NK-92 (cell line): Measurements from ENCODE around the gene CORIN.
"Not testable (repeated sequence)": the region's sequence is repeated elsewhere in the genome, so short reads cannot be mapped to it uniquely, and the experiment has no call there.

ENCODE experiments used
- DNase-seq: peaks from one replicate; lab custom pipeline; 2025; ENCODE audit not compliant: unreplicated experiment; lab: John Stamatoyannopoulos, UW

The CORIN gene

DNA sequence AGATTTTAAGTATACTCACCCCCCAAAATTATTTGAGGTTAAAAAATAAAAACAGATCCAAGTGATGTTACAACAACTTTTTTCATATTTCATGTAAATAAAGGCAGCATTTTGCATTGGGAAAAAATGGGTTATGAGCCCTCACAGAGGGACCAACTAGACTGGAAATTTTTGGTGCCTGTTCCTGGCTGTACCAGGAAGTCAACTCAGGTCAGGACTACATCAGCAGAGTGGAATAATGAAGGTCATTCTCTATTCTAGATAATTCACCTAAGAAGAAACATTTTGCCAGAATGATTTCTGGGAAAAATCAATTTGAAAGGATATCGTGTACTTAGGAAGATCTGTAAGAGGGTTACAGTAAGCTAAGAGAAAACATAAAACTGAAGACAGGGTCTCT lies 66.8 kb downstream of the CORIN start:
- no peak for DNase-seq

DNA sequence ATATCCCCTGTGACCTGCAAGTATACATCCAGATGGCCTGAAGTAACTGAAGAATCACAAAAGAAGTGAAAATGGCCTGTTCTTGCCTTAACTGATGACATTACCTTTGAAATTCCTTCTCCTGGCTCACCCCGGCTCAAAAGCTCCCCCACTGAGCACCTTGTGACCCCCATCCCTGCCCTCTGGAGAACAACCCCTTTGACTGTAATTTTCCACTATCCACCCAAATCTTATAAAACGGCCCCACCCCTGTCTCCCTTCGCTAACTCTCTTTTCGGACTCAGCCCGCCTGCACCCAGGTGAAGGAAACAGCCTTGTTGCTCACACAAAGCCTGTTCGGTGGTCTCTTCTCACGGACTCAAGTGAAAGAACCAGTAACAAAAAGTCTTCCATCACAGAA lies 69.9 kb downstream of the CORIN start:
- DNase-seq: not testable (repeated sequence)

DNA sequence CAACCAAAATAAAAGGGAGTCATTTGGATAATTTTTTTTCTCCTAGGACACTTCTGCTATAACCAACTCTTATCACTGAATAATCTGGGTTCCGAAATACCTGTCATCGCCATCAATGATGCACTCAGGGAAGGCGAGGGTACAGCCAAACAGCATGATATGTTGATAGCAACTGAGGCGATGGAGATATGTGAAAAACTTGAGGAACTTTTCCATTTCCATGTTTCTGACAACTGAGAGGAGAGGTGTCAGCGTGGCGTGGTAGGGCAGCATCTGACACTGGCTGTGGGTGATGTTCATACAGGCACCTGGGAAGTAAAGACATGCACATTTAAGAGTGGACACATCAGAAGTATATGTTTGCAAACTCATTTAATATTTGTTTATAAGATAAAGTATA lies 74.6 kb downstream of the CORIN start:
- DNase-seq: no peak

DNA sequence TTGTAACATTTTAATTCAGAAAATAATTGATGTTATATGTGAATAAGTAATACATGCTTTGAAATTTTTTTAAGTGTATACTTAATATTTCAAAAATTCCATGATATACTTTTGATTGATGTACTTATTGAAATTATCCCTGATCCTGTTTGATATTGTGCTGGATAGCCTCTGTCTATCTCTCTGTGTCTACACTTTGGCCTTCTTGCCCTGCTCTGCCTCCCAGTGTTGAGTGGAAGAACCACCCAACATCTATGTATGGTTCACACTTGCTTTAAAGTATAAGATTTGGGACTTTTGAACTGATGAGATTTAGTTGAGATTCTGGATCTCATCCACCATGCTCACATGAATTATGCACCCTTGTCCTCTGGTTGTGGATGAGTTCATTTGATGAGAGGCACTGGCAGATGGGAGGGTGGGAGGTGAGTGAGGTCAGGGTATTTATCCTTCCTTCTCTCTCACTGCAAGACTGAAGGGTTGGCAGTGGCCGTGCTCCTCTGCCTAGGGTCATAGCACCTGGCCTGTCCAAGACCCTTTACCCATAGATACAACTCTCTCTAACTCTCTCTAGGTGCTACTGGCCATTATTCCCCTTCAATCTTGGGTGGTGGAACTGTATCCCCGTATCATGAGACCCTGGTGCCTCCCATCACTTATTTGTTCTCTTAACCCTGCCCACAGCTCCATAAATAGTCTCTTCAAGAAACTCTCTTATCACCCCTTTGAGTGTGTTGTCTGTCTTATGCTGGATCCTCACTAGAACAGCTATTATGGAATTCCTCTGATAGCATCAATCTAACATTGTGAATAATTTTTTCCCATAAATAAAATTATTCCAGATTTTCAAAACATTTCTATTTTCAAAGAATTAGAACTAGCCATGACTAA lies 75.2 kb downstream of the CORIN start:
- DNase-seq: no peak

DNA sequence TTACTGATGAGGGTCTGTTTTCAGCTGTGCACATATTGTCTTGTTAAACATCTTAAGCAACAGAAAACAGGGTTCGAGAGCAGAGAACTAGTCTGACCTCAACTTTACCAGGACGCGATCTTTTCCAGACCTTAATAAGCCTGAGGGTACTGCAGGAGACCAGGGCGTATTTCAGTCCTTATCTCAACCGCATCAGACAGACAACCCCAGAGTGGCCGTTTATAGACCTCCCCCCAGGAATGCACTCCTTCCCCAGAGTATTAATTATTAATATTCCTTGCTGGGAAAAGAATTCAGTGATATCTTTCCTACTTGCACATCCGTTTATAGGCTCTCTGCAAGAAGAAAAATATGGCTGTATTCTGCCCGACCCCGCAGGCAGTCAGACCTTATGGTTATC lies 84.6 kb downstream of the CORIN start:
- not testable (repeated sequence) for DNase-seq

DNA sequence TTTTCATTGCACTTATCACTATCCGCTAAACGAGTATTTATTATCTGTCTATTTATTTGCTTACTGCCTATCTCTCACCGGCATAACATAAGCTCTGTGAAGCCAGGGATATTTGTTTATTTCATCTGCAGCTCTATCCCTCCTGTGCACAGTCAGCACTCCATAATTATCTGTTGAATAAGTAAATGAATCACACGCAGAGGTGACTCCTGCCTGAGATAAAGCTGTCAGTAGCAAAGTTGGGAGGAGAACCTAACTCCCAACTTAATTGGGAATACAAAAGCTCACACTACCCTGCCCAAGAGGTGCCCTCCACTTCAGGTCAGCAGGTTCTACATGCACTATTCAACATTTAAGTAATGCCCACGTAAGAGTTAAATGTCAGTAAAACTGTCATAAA lies 85.7 kb downstream of the CORIN start:
- no peak for DNase-seq

DNA sequence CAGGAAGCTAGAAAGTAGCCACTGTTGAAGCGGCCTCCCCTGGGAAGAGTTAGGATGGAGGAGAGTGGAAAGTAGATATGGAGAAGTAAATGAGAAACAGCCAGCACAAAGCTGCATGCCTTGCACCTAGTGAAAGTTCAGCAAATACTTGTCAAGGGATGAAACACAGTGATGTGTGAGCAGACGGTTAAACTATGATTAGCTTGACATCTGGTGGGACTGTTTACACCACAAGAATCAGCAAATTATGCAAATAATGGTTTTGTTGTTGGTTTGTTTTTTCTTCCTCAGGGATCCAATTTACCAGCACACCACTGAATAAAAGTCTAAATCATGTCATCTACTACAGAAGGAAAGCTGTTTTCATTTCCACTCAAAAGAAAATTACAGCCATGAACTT lies 87.1 kb downstream of the CORIN start:
- DNase-seq: no peak

DNA sequence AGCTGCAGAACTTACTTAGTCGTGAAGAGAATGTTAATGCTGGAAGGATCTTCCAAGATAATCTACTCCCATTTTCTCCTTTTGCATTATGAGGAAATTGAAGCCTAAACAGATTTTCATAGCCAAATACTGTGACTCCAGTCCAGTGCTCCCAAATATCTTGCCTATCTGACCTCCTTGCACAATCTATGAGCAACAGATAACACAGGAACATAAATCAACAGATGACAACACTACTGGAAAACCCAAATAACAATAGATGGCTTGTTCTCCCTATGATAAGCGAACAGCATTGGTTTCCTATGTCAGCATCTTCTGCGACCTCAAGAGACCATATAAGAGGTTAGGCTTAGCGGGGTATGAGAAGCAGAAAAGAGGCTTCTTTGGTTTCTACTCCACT lies 88.0 kb downstream of the CORIN start:
- DNase-seq: no peak

DNA sequence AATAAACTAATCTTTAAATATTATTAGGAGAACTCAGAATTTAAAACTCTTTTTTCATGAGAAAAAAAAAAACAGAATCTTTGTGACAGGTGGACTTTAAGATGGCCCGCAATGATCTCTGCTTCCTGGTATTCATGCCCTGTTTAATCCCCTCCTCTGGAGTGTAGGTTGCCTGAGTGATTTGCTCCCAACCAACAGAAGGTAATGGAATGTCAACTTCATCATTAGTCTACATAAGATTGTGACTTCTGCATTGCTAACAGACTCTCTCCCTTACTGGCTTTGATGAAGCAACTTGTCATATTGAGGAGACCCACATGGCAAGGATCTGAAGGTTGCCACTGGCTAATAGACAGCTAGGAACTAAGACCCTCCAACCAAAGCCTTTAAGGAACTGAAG lies 88.8 kb downstream of the CORIN start:
- DNase-seq: no peak

DNA sequence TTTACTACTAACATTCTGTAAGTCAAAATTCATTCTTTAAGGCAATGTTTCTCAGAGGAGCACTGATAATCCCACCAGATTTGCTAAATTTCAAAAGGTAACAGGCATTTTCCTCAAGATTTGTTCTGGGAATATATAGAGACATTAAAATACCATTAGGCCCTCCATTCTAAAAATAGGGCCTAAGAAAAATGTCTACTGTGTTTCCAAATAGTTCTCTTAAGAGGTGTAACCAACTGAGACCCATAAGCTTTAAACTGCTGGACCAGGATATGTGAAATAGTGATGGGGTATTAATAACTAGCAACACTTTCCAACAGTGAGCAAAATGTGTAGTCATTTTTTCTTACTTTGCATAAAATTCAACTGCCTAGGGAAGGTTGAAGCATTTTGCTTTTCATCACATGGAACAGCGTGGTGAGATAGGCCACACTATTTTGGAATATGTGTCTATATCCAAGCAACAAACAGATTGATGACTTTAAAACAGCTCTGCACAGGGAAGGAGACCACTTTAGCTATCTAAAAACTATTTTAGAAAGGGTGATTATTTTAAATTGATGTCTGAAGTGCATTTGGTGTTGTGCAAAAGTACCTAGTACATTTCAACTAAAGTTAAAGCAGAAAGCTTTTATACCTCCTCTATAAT lies 89.9 kb downstream of the CORIN start:
- DNase-seq: no peak

DNA sequence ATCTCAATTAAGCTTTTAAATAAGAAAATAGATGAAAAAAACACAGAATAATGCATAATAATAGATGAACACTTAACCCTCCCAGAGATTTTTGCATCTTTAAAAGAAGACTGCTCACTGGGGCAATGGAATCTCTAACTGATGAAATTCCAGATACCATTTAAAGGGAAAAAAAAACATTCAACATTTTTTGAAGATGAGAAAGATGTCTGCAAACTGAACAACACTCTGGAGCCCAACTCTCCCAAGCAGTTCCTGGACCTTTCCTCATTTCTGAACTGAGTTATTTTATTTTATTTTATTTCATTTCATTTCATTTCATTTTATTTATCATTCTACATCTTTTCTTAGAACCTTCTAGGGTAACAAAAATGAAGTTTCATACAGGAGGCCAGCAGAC lies 90.7 kb downstream of the CORIN start:
- no peak for DNase-seq

DNA sequence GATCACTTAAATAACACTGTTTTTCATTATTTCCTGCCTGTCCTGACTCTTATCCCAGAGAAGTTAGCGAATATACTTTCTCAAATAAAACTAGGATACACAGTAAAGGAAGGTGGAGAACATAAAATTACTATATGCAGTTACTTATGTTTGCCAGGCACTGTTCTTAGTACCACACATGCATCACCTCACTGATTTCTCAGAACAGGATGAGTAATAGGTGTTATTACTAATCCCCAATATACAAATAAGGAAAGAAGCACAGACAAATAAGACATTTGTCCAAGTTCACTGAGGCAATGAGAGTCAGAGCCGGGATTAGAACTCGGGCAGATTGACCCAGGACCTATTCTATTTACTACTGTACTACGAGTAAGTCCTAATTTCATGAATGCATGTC lies 91.7 kb downstream of the CORIN start:
- no peak for DNase-seq

DNA sequence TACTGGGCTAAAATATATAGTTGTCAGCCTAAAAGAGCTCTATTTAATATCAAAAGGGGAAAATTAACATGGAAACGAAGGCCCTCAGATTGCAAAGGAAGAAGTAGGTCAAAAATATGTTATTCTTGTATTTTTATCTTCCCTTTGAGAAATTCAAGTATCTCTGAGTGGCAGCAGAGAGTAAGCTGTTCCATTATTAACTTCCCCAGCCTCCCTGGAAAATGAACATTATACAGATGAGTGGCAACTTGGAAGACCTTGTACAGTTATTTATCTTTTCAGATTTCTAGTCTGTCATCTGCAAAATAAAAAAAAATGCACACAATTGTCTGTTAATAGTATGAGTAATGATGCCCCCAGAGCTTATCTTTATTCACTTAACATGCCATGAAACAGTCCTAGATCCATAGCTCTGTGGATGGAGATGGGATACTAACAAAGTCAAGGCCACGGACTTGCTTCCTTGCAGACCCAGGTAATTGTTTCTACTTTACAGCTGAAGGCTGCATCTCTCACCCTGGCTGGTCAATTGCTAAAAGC lies 93.0 kb downstream of the CORIN start:
- DNase-seq: no peak

DNA sequence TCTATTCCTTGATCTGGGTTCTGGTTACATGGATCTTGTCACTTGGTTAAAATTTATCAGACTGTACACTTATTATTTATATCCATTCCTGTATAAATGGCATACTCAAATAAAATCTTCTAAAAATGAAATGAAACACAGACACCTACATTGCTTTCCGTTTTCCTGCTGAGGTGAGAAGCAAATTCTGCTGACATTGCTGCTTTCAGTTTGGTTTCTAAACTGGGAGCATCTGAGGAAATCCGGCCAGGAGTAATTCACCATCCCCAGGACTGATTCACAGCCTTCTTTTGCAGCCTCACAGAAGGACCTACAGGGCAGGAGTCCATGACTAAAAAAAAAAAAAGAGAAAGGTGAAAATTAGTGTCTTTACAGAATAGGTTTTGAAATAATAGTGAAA lies 93.6 kb downstream of the CORIN start:
- no peak for DNase-seq

DNA sequence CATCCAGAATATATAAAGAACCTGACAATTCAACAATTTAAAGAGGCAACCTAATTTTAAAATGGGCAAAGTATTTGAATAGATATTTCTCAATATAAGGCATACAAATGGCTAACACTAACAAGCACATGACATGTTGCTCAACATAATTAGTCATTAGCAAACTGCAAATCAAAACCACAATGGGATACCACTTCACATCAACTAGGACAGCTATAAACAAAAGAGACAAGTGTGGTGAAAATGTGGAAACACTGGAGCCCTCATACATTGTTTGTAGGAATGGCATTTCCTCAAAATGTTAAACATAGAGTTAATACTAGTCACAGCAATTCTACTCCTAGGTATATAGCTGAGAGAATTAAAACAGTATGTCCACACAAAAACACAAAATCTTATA lies 96.7 kb downstream of the CORIN start:
- no peak for DNase-seq

DNA sequence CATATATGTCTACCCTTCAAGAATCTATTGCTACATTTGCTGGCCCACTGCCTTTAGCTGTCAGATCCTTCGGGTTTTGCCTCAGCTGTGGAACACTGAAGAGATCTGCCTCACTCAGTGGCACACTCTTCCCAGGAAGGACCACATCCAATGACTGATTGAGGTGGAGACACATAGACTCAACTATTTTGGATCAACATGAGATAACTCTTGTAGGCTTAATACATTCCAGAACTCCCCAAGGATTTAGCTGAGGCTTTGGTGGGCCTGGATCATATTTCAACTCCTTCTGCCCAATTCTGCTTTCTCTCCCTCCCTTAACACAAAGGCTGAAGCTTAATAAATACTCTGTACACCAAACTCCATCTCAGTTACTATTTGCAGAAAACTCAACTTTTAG lies 100.5 kb downstream of the CORIN start:
- DNase-seq: no peak

DNA sequence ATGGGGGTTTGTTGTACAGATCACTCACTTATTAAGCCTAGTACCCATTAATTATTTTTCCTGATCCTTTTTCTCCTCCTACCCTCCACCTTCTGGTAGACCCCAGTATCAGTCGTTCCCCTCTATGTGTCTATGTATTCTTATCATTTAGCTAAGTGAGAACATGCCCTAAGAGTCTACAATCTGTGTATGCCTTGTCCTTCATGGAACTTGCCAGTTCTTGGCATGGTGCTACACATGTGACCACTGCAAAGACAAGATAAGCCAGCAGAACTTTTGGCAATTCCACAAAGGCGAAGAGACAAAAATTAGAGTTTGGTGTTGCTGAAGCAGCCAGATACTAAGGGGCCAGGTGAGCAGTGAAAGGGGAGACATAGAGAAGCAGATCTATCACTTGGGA lies 101.3 kb downstream of the CORIN start:
- DNase-seq: no peak

DNA sequence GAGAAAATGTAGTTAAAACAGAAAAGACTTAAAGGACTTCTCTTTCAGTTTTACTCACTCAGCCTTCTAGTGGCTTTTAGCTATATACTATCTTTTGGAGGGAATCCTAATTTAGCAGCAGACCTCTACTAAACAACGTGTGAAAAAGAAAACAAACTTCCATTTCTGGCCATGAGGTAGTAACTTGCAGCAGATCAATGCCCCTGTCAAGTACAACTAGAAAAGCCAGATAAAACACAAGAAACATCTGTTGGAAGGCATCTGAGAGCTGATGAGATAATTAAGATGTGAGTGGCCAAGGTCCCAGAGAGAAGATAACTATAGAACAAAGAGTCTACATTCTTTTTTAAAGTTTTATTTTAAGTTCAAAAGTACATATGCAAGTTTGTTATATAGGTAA lies 101.7 kb downstream of the CORIN start:
- DNase-seq: no peak

DNA sequence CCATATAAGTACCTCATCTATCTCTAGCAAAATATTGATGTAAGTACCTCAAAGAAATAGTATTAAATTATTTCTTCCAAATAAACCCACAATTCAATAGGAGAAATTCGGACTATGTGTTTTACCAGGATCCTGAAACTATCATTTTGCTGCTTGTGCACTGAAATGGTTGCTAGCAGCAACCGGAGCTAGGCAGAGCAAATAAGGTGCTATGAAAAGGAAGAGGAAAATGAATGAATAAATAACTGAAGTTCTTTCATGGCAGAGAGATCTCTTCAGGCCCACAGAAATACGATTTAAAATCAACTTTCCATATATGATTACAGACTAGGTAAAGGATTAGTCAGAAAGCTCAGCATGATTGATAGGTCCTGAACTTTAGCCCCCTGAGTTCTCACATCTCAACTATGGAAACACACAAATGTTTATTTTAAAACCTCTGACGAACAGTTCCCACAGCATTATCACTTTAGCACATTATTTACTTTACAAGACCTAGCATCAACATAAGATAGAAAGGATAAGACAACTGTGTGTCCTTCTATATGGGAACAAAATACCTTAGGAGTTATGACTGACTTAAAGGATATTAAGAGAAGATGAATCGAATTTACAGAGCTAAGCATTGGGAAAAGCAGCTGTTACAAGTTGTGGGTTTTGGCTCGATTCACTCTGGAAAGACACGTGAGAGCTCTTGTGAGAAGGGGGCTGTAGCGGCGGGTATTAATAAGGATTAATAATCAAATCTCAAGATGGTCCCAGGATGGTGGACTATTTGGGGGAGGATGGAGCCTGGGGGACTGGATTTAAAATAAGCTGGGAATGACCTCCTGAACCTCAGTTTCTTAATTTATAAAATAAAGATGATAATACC lies 104.3 kb downstream of the CORIN start:
- DNase-seq: no peak

DNA sequence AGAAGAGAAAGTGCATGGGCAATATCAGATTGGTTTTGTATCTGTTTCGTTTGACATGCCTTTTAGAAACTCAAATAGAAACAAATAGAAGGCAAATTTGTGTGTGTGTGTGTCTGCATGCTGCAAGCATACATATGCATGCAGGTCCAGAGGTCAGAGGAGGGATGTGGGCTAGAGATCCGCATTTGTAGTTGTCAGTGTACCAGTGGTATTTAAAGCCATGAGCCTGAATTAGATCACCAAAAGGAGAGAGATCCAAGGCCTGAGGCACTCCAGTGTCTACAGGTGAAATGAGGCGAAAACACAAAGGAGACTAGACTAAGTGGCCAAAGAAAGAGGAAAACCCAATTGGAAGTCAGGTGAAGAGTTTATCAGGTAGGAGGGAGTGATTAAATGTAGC lies 106.7 kb downstream of the CORIN start:
- DNase-seq: no peak

DNA sequence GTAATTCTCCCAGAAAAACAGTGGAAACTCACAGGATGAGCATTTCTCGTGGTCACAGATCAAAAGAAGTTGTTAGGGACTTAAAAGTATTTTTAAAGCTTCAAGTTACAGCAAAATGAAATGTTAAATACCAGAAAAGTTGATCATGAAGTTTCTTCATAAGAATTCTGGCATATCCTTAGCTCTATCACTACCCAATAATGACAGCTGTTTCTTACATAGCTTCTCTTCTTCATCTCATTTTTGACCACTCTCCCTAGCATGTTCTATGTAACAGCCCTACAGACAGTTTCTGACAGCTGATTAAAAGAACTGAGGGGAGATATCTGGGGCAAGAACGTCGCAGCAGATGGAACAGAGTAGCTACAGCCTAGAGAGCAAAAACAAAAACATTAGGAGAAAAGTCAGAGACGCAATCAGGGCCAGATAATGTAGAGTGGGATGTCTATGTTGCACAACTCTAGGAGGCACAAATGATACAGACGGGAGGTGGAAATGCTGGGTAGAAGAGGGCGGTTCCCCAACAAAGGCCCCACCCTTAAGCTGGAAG lies 108.7 kb downstream of the CORIN start:
- DNase-seq: no peak
